Measurements from ENCODE around the gene FKBP9.
"Not testable (repeated sequence)": the region's sequence is repeated elsewhere in the genome, so short reads cannot be mapped to it uniquely, and the experiment has no call there.

DNA sequence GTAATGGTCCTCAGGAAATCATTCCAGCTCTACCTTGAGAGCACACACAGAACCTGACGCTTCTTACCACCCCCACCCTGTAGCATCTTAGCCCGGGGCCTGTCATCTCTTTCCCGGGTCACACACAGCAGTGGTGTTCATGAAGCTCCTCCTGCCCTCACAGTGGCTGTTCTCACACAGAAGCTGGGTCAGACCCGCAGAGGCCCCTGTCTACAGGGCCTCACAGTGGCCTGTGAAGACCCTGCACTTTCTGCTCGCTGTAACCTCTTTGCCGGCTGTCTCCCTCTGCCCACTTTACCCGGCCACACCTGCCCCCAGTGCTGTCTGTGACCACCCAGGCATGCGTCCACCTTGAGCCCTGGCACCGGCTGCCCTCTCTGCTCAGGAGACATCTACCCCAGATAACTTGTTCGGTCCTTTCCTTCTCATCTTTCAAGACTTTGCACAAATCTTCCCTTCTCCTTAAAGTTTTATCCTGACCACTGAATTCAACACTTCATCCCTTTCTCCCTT, 46.9 kb downstream of the FKBP9 start:
- TF ChIP-seq CTCF, POLR2A (IDR thresholded peaks at IDR 0.05): not testable (repeated sequence)

Measured in heart left ventricle (tissue), 13 donors.